IMR-90 (cell line): ENCODE measurements around the gene PAX2. TPM values are rescaled to one million over a fixed set of nuclear protein-coding genes. Genes with fewer than 3 reads are reported as not detected.

ENCODE experiments used
- ATAC-seq: fragments of 200-7000 bp; cut with Tn5 transposase; 2 replicates; pipeline ENCODE4 v1.9.1; 2020; ENCODE audit warnings: low read depth, mild to moderate bottlenecking, moderate library complexity
- BruUV-seq: library from RNA; stranded (reverse); fragments of 400-500 nt; replicated peaks from 2 replicates; lab custom pipeline; 2021; lab: Mats Ljungman, UMichigan
- CTCF ChIA-PET: fragments of 300-600 bp; formaldehyde crosslinking; extraction: SDS; loops from one replicate; lab custom pipeline; 2021; ENCODE audit warnings: antibody characterized with exemption; lab: Yijun Ruan, JAX
- POLR2A ChIA-PET: fragments of 300-600 bp; sonication (Branson Sonifier 250); formaldehyde crosslinking; loops from one replicate; lab custom pipeline; 2022; ENCODE audit warnings: antibody characterized with exemption; ENCODE audit not compliant: unreplicated experiment; lab: Charles Lee
- DNase-seq: peaks from one replicate; pipeline ENCODE4 v3.0.0; 2013
- H2AFZ ChIP-seq: replicated peaks from 2 replicates; pipeline ENCODE3; 2013; ENCODE audit warnings: low read length, mild to moderate bottlenecking; ENCODE audit not compliant: poor library complexity
- H2AK5ac ChIP-seq: 2 replicates; pipeline ENCODE4 v1.6.1; 2013; ENCODE audit warnings: low read depth, low read length, inconsistent platforms
- H2AK9ac ChIP-seq: replicated peaks from 2 replicates; pipeline ENCODE3; 2013; ENCODE audit warnings: mild to moderate bottlenecking, low read depth, low read length, moderate library complexity; ENCODE audit not compliant: poor library complexity
- H2BK120ac ChIP-seq: 2 replicates; pipeline ENCODE4 v1.6.1; 2013; ENCODE audit warnings: low read depth, low read length, inconsistent platforms
- H2BK15ac ChIP-seq: 3 replicates; pipeline ENCODE4 v1.6.1; 2013; ENCODE audit warnings: low read depth, low read length, inconsistent platforms
- H2BK20ac ChIP-seq: 2 replicates; pipeline ENCODE4 v1.6.1; 2013; ENCODE audit warnings: low read depth, mild to moderate bottlenecking, inconsistent platforms, low read length, moderate library complexity
- H2BK5ac ChIP-seq: 2 replicates; pipeline ENCODE4 v1.6.1; 2013; ENCODE audit warnings: mild to moderate bottlenecking, low read depth, low read length, inconsistent platforms; ENCODE audit not compliant: poor library complexity, severe bottlenecking
- H3K14ac ChIP-seq: replicated peaks from 2 replicates; pipeline ENCODE4 v1.6.1; 2013; ENCODE audit warnings: low read depth, low read length, inconsistent platforms
- H3K18ac ChIP-seq: 2 replicates; pipeline ENCODE4 v1.6.1; 2013; ENCODE audit warnings: low read depth, low read length, control low read depth
- H3K23ac ChIP-seq: 2 replicates; pipeline ENCODE4 v1.6.1; 2013; ENCODE audit warnings: low read depth, low read length, inconsistent platforms
- H3K27ac ChIP-seq: 2 replicates; pipeline ENCODE4 v1.5.1; 2013; ENCODE audit warnings: mild to moderate bottlenecking, control low read depth, low read length; ENCODE audit not compliant: insufficient read depth
- H3K27me3 ChIP-seq: 2 replicates; pipeline ENCODE4 v1.6.1; 2013; ENCODE audit warnings: low read length; ENCODE audit not compliant: control insufficient read depth, insufficient read depth
- H3K36me3 ChIP-seq: 2 replicates; pipeline ENCODE4 v1.6.1; 2013; ENCODE audit warnings: low read length, mixed read lengths; ENCODE audit not compliant: control insufficient read depth, insufficient read depth
- H3K4ac ChIP-seq: 2 replicates; pipeline ENCODE4 v1.6.1; 2013; ENCODE audit warnings: low read depth, low read length, inconsistent platforms
- H3K4me1 ChIP-seq: 2 replicates; pipeline ENCODE4 v1.6.1; 2013; ENCODE audit warnings: low read length, mixed read lengths; ENCODE audit not compliant: control insufficient read depth, insufficient read depth
- H3K4me2 ChIP-seq: 2 replicates; pipeline ENCODE4 v1.6.1; 2013; ENCODE audit warnings: low read depth, mild to moderate bottlenecking, control low read depth, low read length, moderate library complexity
- H3K4me3 ChIP-seq: 2 replicates; pipeline ENCODE4 v1.5.1; 2013; ENCODE audit warnings: low read depth, mild to moderate bottlenecking, control low read depth, low read length, moderate library complexity; ENCODE audit not compliant: insufficient read depth
- H3K56ac ChIP-seq: 2 replicates; pipeline ENCODE4 v1.6.1; 2013; ENCODE audit warnings: low read length, inconsistent platforms; ENCODE audit not compliant: insufficient read depth; ENCODE audit errors: extremely low read depth
- H3K79me1 ChIP-seq, 2 experiments: 2 replicates each; pipeline ENCODE4 v1.6.1; 2013; ENCODE audit warnings: low read length in 2 of 2, inconsistent platforms in 1 of 2, low read depth in 1 of 2
- H3K9ac ChIP-seq: 2 replicates; pipeline ENCODE4 v1.6.1; 2013; ENCODE audit warnings: low read depth, low read length, control low read depth
- H3K9me1 ChIP-seq: 2 replicates; pipeline ENCODE4 v1.6.1; 2013; ENCODE audit warnings: low read length, inconsistent platforms; ENCODE audit not compliant: insufficient read depth
- H3K9me3 ChIP-seq: 2 replicates; pipeline ENCODE4 v1.6.1; 2013; ENCODE audit warnings: low read length; ENCODE audit not compliant: control insufficient read depth, insufficient read depth
- H4K20me1 ChIP-seq: 2 replicates; pipeline ENCODE4 v1.6.1; 2013; ENCODE audit warnings: low read length, inconsistent platforms; ENCODE audit not compliant: insufficient read depth
- H4K5ac ChIP-seq: 2 replicates; pipeline ENCODE4 v1.6.1; 2013; ENCODE audit warnings: mild to moderate bottlenecking, low read depth, low read length, control low read depth
- H4K8ac ChIP-seq, 2 experiments: 2 replicates each; pipeline ENCODE4 v1.6.1; 2013; ENCODE audit warnings: low read depth in 2 of 2, low read length in 2 of 2, control low read depth in 1 of 2, inconsistent platforms in 1 of 2
- H4K91ac ChIP-seq: 2 replicates; pipeline ENCODE4 v1.6.1; 2013; ENCODE audit warnings: low read depth, low read length, inconsistent platforms; ENCODE audit not compliant: insufficient read depth
- RAD21 ChIP-seq: IDR thresholded peaks from 2 replicates; pipeline ENCODE4 v1.6.1; 2012; ENCODE audit warnings: low read length, improper control_type of control experiment
- SMC3 ChIP-seq: fragments of 150-350 bp; IDR thresholded peaks from 2 replicates; pipeline ENCODE4 v1.6.1; 2016; ENCODE audit warnings: low read depth, mild to moderate bottlenecking, antibody characterized with exemption, low read length, moderate library complexity
- WGBS, 2 experiments: methylation state at CpG; one replicate each; pipeline versions ENCODE4 v1.1.5 to v1.1.7; 2013; ENCODE audit warnings: missing lambda C conversion rate in 2 of 2; ENCODE audit not compliant: insufficient read length in 1 of 2; ENCODE audit errors: extremely low coverage in 2 of 2; 5-methylcytosine and 5-hydroxymethylcytosine counted together
- dilution Hi-C: fragments of 300-500 bp; cut with HindIII; formaldehyde crosslinking; loops from one replicate; pipeline ENCODE4 v1.14.3; 2018; ENCODE audit warnings: low sequenced_read_pairs; ENCODE audit not compliant: unreplicated experiment
- in situ Hi-C: fragments of 300-500 bp; cut with MboI; formaldehyde crosslinking; loops from 3 replicates; pipeline ENCODE4 v1.14.3; 2019; ENCODE audit warnings: low sequenced_read_pairs, inconsistent platforms, mixed read lengths
- intact Hi-C: fragments of 100-400 bp; cut with micrococcal nuclease; formaldehyde crosslinking; loops from 2 replicates; pipeline ENCODE4 v1.10.0; 2022
- polyA plus RNA-seq, 3 experiments: library from polyadenylated mRNA; depleted of rRNA; stranded (reverse); fragments of >200 nt; gene quantifications; 2 replicates each; pipeline ENCODE4 v1.2.3, GENCODE V29; 2012; ENCODE audit warnings: low replicate concordance in 1 of 3
- total RNA-seq: library from RNA; depleted of rRNA; stranded (reverse); fragments of >200 nt; gene quantifications from 2 replicates; pipeline ENCODE4 v1.2.3, GENCODE V29; 2012

Gene PAX2
- total and polyA plus RNA-seq, 2 of the 4 experiments (the other 2 are of a cell fraction), result not detected

GRCh38 chr10:100729862-100730724 lies 15.3 kb upstream of the PAX2 start:
- ChIA-PET CTCF (no interaction called here), POLR2A (no interaction called here)
- H3K27ac ChIP-seq, result no peak overlapping the region
- dilution Hi-C loops, result no loop called here
- H2AK9ac ChIP-seq, result no peak overlapping the region
- H4K91ac ChIP-seq, result no peak overlapping the region
- no peak overlapping the region for H4K8ac ChIP-seq
- no peak overlapping the region for H3K14ac ChIP-seq
- no peak overlapping the region for H4K5ac ChIP-seq
- H2BK20ac ChIP-seq, result no peak overlapping the region
- in situ Hi-C loops, result no loop called here
- H3K4me2 ChIP-seq, result no peak overlapping the region; the same call in none of the 2 replicates
- H3K18ac ChIP-seq, result no peak overlapping the region
- H4K20me1 ChIP-seq, result no peaks in the 10 kb centered on the region
- BruUV-seq, result no TSS peak
- no peak for DNase-seq
- intact Hi-C loops, result no loop called here
- H3K4me1 ChIP-seq, result no peaks in the 10 kb centered on the region
- no peak overlapping the region for H3K4me3 ChIP-seq
- no peak overlapping the region for H2BK15ac ChIP-seq
- H2BK5ac ChIP-seq, result no peak overlapping the region
- ATAC-seq, result no peak
- WGBS, 2 experiments, result 3% methylated on average over 33 of the region's 68 CpGs; no CpG with 5 or more reads in 1 of the 2 experiments
- no peaks in the 10 kb centered on the region for H3K9me1 ChIP-seq
- H3K4ac ChIP-seq, result no peak overlapping the region
- H3K79me1 ChIP-seq, result no peaks in the 10 kb centered on the region
- no peaks in the 10 kb centered on the region for H3K9me3 ChIP-seq
- no peaks in the 10 kb centered on the region for H3K36me3 ChIP-seq
- H3K9ac ChIP-seq, result no peak overlapping the region
- H3K27me3 ChIP-seq, result peaks cover 78% of the 10 kb centered on the region
- no peak overlapping the region for H2AFZ ChIP-seq
- no peak overlapping the region for H2BK120ac ChIP-seq
- no peak overlapping the region for H3K23ac ChIP-seq
- H2AK5ac ChIP-seq, result no peak overlapping the region
- H3K56ac ChIP-seq, result no peak overlapping the region
- TF ChIP-seq RAD21 (no peak), SMC3 (no peak)
